ENCODE measurements around the gene TXLNB. TPM values are rescaled to one million over a fixed set of nuclear protein-coding genes. Genes with fewer than 3 reads are reported as not detected.

Gene TXLNB
- polyA plus RNA-seq, 1 experiment, result 1.3 TPM

GRCh38 chr6:139250296-139251044 lies 41.3 kb downstream of the TXLNB start:
- CTCF ChIA-PET, result interaction anchor here (0.5 to 1.8 kb wide), 11 partner anchors 9 to 114 kb away, joined by 3 to 9 read pairs (median 4); no protein-coding TSS in a partner anchor
- DNase-seq (ENCODE audit: low read depth, low spot score), result no peak
- TF ChIP-seq CTCF (IDR thresholded peaks at IDR 0.05; ENCODE audit: low read depth, low read length), result peak; percentile 80
- H3K27me3 ChIP-seq (ENCODE audit: control insufficient read depth, insufficient read depth, low read length), result no peaks in the 10 kb centered on the region
- no peak overlapping the region for H3K4me3 ChIP-seq (ENCODE audit: low read depth, low read length)
- POLR2A ChIA-PET, result no interaction called here
- H3K9me3 ChIP-seq (ENCODE audit: control insufficient read depth, insufficient read depth, low read length), result no peaks in the 10 kb centered on the region
- H3K27ac ChIP-seq (ENCODE audit: low read depth, low read length), result no peak overlapping the region

- CTCF ChIA-PET, result interaction anchor here (0.7 to 1.8 kb wide), 4 partner anchors 12 to 20 kb away, joined by 3 to 7 read pairs (median 4); no protein-coding TSS in a partner anchor
- DNase-seq (ENCODE audit: low read depth, low spot score), result no peak
- POLR2A ChIA-PET, result no interaction called here
- H3K27ac ChIP-seq (ENCODE audit: low read depth, low read length), result no peak overlapping the region
- no peak overlapping the region for H3K4me3 ChIP-seq (ENCODE audit: low read depth, low read length)
- no peak for TF ChIP-seq CTCF (IDR thresholded peaks at IDR 0.05; ENCODE audit: low read depth, low read length)
- no peaks in the 10 kb centered on the region for H3K9me3 ChIP-seq (ENCODE audit: control insufficient read depth, insufficient read depth, low read length)
- H3K27me3 ChIP-seq (ENCODE audit: control insufficient read depth, insufficient read depth, low read length), result no peaks in the 10 kb centered on the region
Measured at GRCh38 chr6:139249395-139249794, 42.4 kb downstream of the TXLNB start.

GRCh38 chr6:139248911-139249310 lies 42.9 kb downstream of the TXLNB start:
- no peaks in the 10 kb centered on the region for H3K9me3 ChIP-seq (ENCODE audit: control insufficient read depth, insufficient read depth, low read length)
- no peak for TF ChIP-seq CTCF (IDR thresholded peaks at IDR 0.05; ENCODE audit: low read depth, low read length)
- ChIA-PET CTCF (interaction anchor here (1.0 kb wide), 1 partner anchor 12 kb away, joined by 5 read pairs; no protein-coding TSS in a partner anchor), POLR2A (no interaction called here)
- H3K4me3 ChIP-seq (ENCODE audit: low read depth, low read length), result no peak overlapping the region
- no peak for DNase-seq (ENCODE audit: low read depth, low spot score)
- no peak overlapping the region for H3K27ac ChIP-seq (ENCODE audit: low read depth, low read length)
- H3K27me3 ChIP-seq (ENCODE audit: control insufficient read depth, insufficient read depth, low read length), result no peaks in the 10 kb centered on the region

GRCh38 chr6:139247618-139248017 lies 44.2 kb downstream of the TXLNB start:
- ChIA-PET CTCF (no interaction called here), POLR2A (no interaction called here)
- no peak overlapping the region for H3K27ac ChIP-seq (ENCODE audit: low read depth, low read length)
- peaks cover 2% of the 10 kb centered on the region; the same call in 1 of the 2 replicates for H3K9me3 ChIP-seq (ENCODE audit: control insufficient read depth, insufficient read depth, low read length)
- no peak for DNase-seq (ENCODE audit: low read depth, low spot score)
- H3K4me3 ChIP-seq (ENCODE audit: low read depth, low read length), result no peak overlapping the region
- H3K27me3 ChIP-seq (ENCODE audit: control insufficient read depth, insufficient read depth, low read length), result no peaks in the 10 kb centered on the region
- no peak for TF ChIP-seq CTCF (IDR thresholded peaks at IDR 0.05; ENCODE audit: low read depth, low read length)

GRCh38 chr6:139243536-139243935 lies 48.3 kb downstream of the TXLNB start:
- CTCF ChIA-PET, result interaction anchor here (0.7 kb wide), 1 partner anchor 19 kb away, joined by 5 read pairs; no protein-coding TSS in a partner anchor
- no peak for DNase-seq (ENCODE audit: low read depth, low spot score)
- POLR2A ChIA-PET, result no interaction called here
- no peak overlapping the region for H3K27ac ChIP-seq (ENCODE audit: low read depth, low read length)
- no peaks in the 10 kb centered on the region for H3K27me3 ChIP-seq (ENCODE audit: control insufficient read depth, insufficient read depth, low read length)
- H3K9me3 ChIP-seq (ENCODE audit: control insufficient read depth, insufficient read depth, low read length), result peaks cover 5% of the 10 kb centered on the region; the same call in 1 of the 2 replicates
- no peak overlapping the region for H3K4me3 ChIP-seq (ENCODE audit: low read depth, low read length)
- no peak for TF ChIP-seq CTCF (IDR thresholded peaks at IDR 0.05; ENCODE audit: low read depth, low read length)

Data from AG04450 (cell line).